Stomach smooth muscle (tissue), 2 donors: ENCODE results near the gene ADAM15.

ENCODE experiments used
- H3K27ac ChIP-seq: one replicate; pipeline ENCODE4 v1.7.0; 2013; ENCODE audit warnings: mild to moderate bottlenecking, low read length, inconsistent platforms
- H3K27me3 ChIP-seq, 2 donors: one replicate each; pipeline ENCODE4 v1.7.0; 2013; ENCODE audit warnings: low read length in 2 of 2; ENCODE audit not compliant: insufficient read depth in 2 of 2, control insufficient read depth in 1 of 2
- H3K36me3 ChIP-seq, 2 donors: one replicate each; pipeline ENCODE4 v1.7.0; 2013; ENCODE audit warnings: low read length in 2 of 2; ENCODE audit not compliant: control insufficient read depth in 2 of 2, insufficient read depth in 2 of 2
- H3K4me1 ChIP-seq: one replicate; pipeline ENCODE4 v1.7.0; 2013; ENCODE audit warnings: low read length; ENCODE audit not compliant: control insufficient read depth, insufficient read depth
- H3K4me3 ChIP-seq, 2 donors: one replicate each; pipeline ENCODE4 v1.7.0; 2013; ENCODE audit warnings: low read length in 2 of 2
- H3K9ac ChIP-seq, 2 donors: one replicate each; pipeline ENCODE4 v1.7.0; 2013; ENCODE audit warnings: low read length in 2 of 2, mild to moderate bottlenecking in 1 of 2
- H3K9me3 ChIP-seq, 2 donors: one replicate each; pipeline ENCODE4 v1.7.0; 2013; ENCODE audit warnings: low read length in 2 of 2; ENCODE audit not compliant: control insufficient read depth in 2 of 2
- donor health status: healthy.
- donor health status: Pancreatic carcinoma.

The ADAM15 gene

GRCh38 chr1:155034318-155035208, 16.6 kb upstream of the ADAM15 start:
- no peak overlapping the region for H3K27ac ChIP-seq
- H3K9me3 ChIP-seq = no peaks in the 10 kb centered on the region
- H3K27me3 ChIP-seq = no peaks in the 10 kb centered on the region
- H3K4me3 ChIP-seq = no peak overlapping the region
- H3K4me1 ChIP-seq = peaks cover 2% of the 10 kb centered on the region
- no peaks in the 10 kb centered on the region for H3K36me3 ChIP-seq
- H3K9ac ChIP-seq = no peak overlapping the region

GRCh38 chr1:155035936-155036335, 15.2 kb upstream of the ADAM15 start:
- no peak overlapping the region for H3K9ac ChIP-seq
- no peak overlapping the region for H3K27ac ChIP-seq
- H3K9me3 ChIP-seq = no peaks in the 10 kb centered on the region
- no peaks in the 10 kb centered on the region for H3K36me3 ChIP-seq
- peaks cover 2% of the 10 kb centered on the region for H3K4me1 ChIP-seq
- no peak overlapping the region for H3K4me3 ChIP-seq
- no peaks in the 10 kb centered on the region for H3K27me3 ChIP-seq

GRCh38 chr1:155037043-155037442, 14.1 kb upstream of the ADAM15 start:
- Histone ChIP-seq H3K9ac (no peak overlapping the region), H3K9me3 (no peaks in the 10 kb centered on the region), H3K4me1 (peaks cover 2% of the 10 kb centered on the region), H3K36me3 (no peaks in the 10 kb centered on the region), H3K27ac (no peak overlapping the region), H3K27me3 (no peaks in the 10 kb centered on the region), H3K4me3 (no peak overlapping the region)

- Histone ChIP-seq H3K4me3 (no peak overlapping the region), H3K9me3 (no peaks in the 10 kb centered on the region), H3K27ac (no peak overlapping the region), H3K4me1 (no peaks in the 10 kb centered on the region), H3K9ac (no peak overlapping the region), H3K36me3 (no peaks in the 10 kb centered on the region), H3K27me3 (no peaks in the 10 kb centered on the region)
Observed at GRCh38 chr1:155037851-155038441, 13.2 kb upstream of the ADAM15 start.

- Histone ChIP-seq H3K27ac (no peak overlapping the region), H3K4me1 (no peaks in the 10 kb centered on the region), H3K27me3 (no peaks in the 10 kb centered on the region), H3K9me3 (no peaks in the 10 kb centered on the region), H3K4me3 (no peak overlapping the region), H3K36me3 (no peaks in the 10 kb centered on the region), H3K9ac (no peak overlapping the region)
Observed at GRCh38 chr1:155038602-155039307, 12.4 kb upstream of the ADAM15 start.

- Histone ChIP-seq H3K27me3 (no peaks in the 10 kb centered on the region), H3K9me3 (no peaks in the 10 kb centered on the region), H3K4me1 (no peaks in the 10 kb centered on the region), H3K36me3 (no peaks in the 10 kb centered on the region), H3K27ac (no peak overlapping the region), H3K4me3 (no peak overlapping the region), H3K9ac (no peak overlapping the region)
Observed at GRCh38 chr1:155039308-155039669, 11.8 kb upstream of the ADAM15 start.

GRCh38 chr1:155040358-155041093, 10.6 kb upstream of the ADAM15 start:
- H3K27me3 ChIP-seq = no peaks in the 10 kb centered on the region
- H3K36me3 ChIP-seq = no peaks in the 10 kb centered on the region
- H3K9ac ChIP-seq = no peak overlapping the region
- H3K27ac ChIP-seq = no peak overlapping the region
- peaks cover 3% of the 10 kb centered on the region for H3K4me1 ChIP-seq
- H3K9me3 ChIP-seq = no peaks in the 10 kb centered on the region
- H3K4me3 ChIP-seq = no peak overlapping the region

GRCh38 chr1:155042789-155043188, 8.3 kb upstream of the ADAM15 start:
- Histone ChIP-seq H3K4me1 (peaks cover 3% of the 10 kb centered on the region), H3K27ac (no peak overlapping the region), H3K36me3 (no peaks in the 10 kb centered on the region), H3K9me3 (no peaks in the 10 kb centered on the region), H3K9ac (no peak overlapping the region), H3K27me3 (no peaks in the 10 kb centered on the region), H3K4me3 (no peak overlapping the region)

GRCh38 chr1:155043301-155043702, 7.8 kb upstream of the ADAM15 start:
- H3K27ac ChIP-seq = no peak overlapping the region
- no peak overlapping the region for H3K9ac ChIP-seq
- no peaks in the 10 kb centered on the region for H3K36me3 ChIP-seq
- no peaks in the 10 kb centered on the region for H3K27me3 ChIP-seq
- H3K9me3 ChIP-seq = no peaks in the 10 kb centered on the region
- H3K4me1 ChIP-seq = peaks cover 3% of the 10 kb centered on the region
- no peak overlapping the region for H3K4me3 ChIP-seq

- H3K4me1 ChIP-seq = peaks cover 3% of the 10 kb centered on the region
- no peak overlapping the region for H3K9ac ChIP-seq
- no peak overlapping the region for H3K4me3 ChIP-seq
- no peaks in the 10 kb centered on the region for H3K36me3 ChIP-seq
- H3K27me3 ChIP-seq = no peaks in the 10 kb centered on the region
- H3K27ac ChIP-seq = no peak overlapping the region
- H3K9me3 ChIP-seq = no peaks in the 10 kb centered on the region
Observed at GRCh38 chr1:155043793-155044192, 7.3 kb upstream of the ADAM15 start.
